Type B pancreatic cell (in vitro differentiated cells): ENCODE results near the gene PROSER3. TPM values are rescaled to one million over a fixed set of nuclear protein-coding genes. Genes with fewer than 3 reads are reported as not detected.
A peak's percentile ranks its signal among the peaks of the same experiment; 100 is the strongest.
"Not testable (repeated sequence)": the region's sequence is repeated elsewhere in the genome, so short reads cannot be mapped to it uniquely, and the experiment has no call there.

Source experiments
- DNase-seq: peaks from one replicate; pipeline ENCODE4 v3.0.0; 2021; ENCODE audit warnings: mixed read lengths; ENCODE audit not compliant: unreplicated experiment; ENCODE audit errors: extremely low spot score
- H3K27ac Mint-ChIP-seq: 2 replicates; pipeline ENCODE4 v1.8.0; 2021; ENCODE audit warnings: mild to moderate bottlenecking, mixed read lengths
- H3K27me3 Mint-ChIP-seq: 2 replicates; pipeline ENCODE4 v1.8.0; 2021; ENCODE audit warnings: mixed read lengths
- H3K36me3 Mint-ChIP-seq: 2 replicates; pipeline ENCODE4 v1.8.0; 2021; ENCODE audit warnings: mixed read lengths
- H3K4me1 Mint-ChIP-seq: one replicate; pipeline ENCODE4 v1.8.0; 2021; ENCODE audit warnings: mixed read lengths; ENCODE audit not compliant: unreplicated experiment
- H3K4me3 Mint-ChIP-seq: 2 replicates; pipeline ENCODE4 v1.8.0; 2021; ENCODE audit warnings: mild to moderate bottlenecking, mixed read lengths
- H3K9me3 Mint-ChIP-seq: 2 replicates; pipeline ENCODE4 v1.8.0; 2021; ENCODE audit warnings: mixed read lengths
- CTCF ChIP-seq: fragments of 200-600 bp; sonication (generic); conservative IDR thresholded peaks from 2 replicates; pipeline ENCODE4 v1.5.0; 2021; ENCODE audit warnings: antibody characterized with exemption, mild to moderate bottlenecking
- total RNA-seq: library from RNA; stranded (reverse); gene quantifications from 2 replicates; pipeline ENCODE4 v1.2.1, GENCODE V29; 2021; ENCODE audit warnings: low replicate concordance

The PROSER3 gene
- total RNA-seq, 1 donor from 2014 or later: 48.0 TPM

GRCh38 chr19:35768082-35768421 lies 10.1 kb downstream of the PROSER3 start:
- Mint-ChIP-seq H3K4me1 (peaks cover 3% of the 10 kb centered on the region), H3K27ac (no peak overlapping the region)
- no peak for TF ChIP-seq CTCF

GRCh38 chr19:35772362-35772761 lies 14.4 kb downstream of the PROSER3 start:
- H3K4me1 Mint-ChIP-seq: peaks cover 28% of the 10 kb centered on the region
- not testable (repeated sequence) for H3K27ac Mint-ChIP-seq, H3K4me3 Mint-ChIP-seq, DNase-seq, H3K36me3 Mint-ChIP-seq, H3K9me3 Mint-ChIP-seq, H3K27me3 Mint-ChIP-seq

More at GRCh38 chr19:35768082-35768421, 10.1 kb downstream of the PROSER3 start:
- H3K27me3 Mint-ChIP-seq: no peaks in the 10 kb centered on the region
- H3K4me3 Mint-ChIP-seq: no peak overlapping the region
- peak; percentile 66 for DNase-seq
- no peaks in the 10 kb centered on the region for H3K9me3 Mint-ChIP-seq
- H3K36me3 Mint-ChIP-seq: peaks cover 8% of the 10 kb centered on the region

- no peaks in the 10 kb centered on the region for H3K27me3 Mint-ChIP-seq
- no peak overlapping the region for H3K27ac Mint-ChIP-seq
- no peaks in the 10 kb centered on the region for H3K9me3 Mint-ChIP-seq
- peak overlapping the region; percentile 60 for H3K4me3 Mint-ChIP-seq
- DNase-seq: no peak
- H3K4me1 Mint-ChIP-seq: peaks cover 34% of the 10 kb centered on the region
- H3K36me3 Mint-ChIP-seq: peaks cover 4% of the 10 kb centered on the region
- TF ChIP-seq CTCF: no peak
These were observed 15.2 kb downstream of the PROSER3 start for GRCh38 chr19:35773020-35773806.

- H3K4me1 Mint-ChIP-seq: peaks cover 34% of the 10 kb centered on the region
- no peaks in the 10 kb centered on the region for H3K9me3 Mint-ChIP-seq
- H3K27ac Mint-ChIP-seq: peak overlapping the region; percentile 78
- H3K27me3 Mint-ChIP-seq: no peaks in the 10 kb centered on the region
- TF ChIP-seq CTCF: no peak
- H3K4me3 Mint-ChIP-seq: peak overlapping the region; percentile 87
- no peaks in the 10 kb centered on the region for H3K36me3 Mint-ChIP-seq
- no peak for DNase-seq
These were observed 16.5 kb downstream of the PROSER3 start for GRCh38 chr19:35774274-35775045.

DNA sequence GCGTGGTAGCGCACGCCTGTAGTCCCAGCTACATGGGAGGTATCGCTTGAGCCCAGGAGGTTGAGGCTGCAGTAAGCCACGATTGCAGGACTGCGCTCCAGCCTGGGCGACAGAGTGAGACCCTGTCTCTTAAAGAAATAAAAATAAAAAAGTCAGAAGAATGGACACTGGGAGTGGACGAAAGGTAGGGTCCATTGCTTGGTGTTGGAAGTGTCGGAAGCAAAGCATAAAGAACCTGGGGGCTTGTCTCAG lies 17.0 kb downstream of the PROSER3 start:
- H3K9me3 Mint-ChIP-seq: no peaks in the 10 kb centered on the region
- peak overlapping the region; percentile 78 for H3K27ac Mint-ChIP-seq
- DNase-seq: no peak
- no peaks in the 10 kb centered on the region for H3K27me3 Mint-ChIP-seq
- H3K36me3 Mint-ChIP-seq: no peaks in the 10 kb centered on the region
- H3K4me1 Mint-ChIP-seq: peaks cover 34% of the 10 kb centered on the region
- H3K4me3 Mint-ChIP-seq: peak overlapping the region; percentile 87
- no peak for TF ChIP-seq CTCF
